CD4-positive, alpha-beta T cell (primary cell): Measurements from ENCODE around the gene CCBE1. TPM values are rescaled to one million over a fixed set of nuclear protein-coding genes. Genes with fewer than 3 reads are reported as not detected.

ENCODE experiments used
- ATAC-seq: fragments of 200-7000 bp; cut with Tn5 transposase; one replicate; pipeline ENCODE4 v1.10.0; 2022; ENCODE audit warnings: mild to moderate bottlenecking; ENCODE audit not compliant: poor library complexity
- CTCF ChIA-PET: fragments of 350-600 bp; sonication (Branson Sonifier 250); formaldehyde crosslinking; loops from one replicate; lab custom pipeline; 2021; ENCODE audit warnings: antibody characterized with exemption, inconsistent platforms; lab: Charles Lee
- POLR2A ChIA-PET: fragments of 350-600 bp; sonication (Branson Sonifier 250); formaldehyde crosslinking; loops from one replicate; lab custom pipeline; 2021; ENCODE audit warnings: antibody characterized with exemption, inconsistent platforms; lab: Charles Lee
- DNase-seq, 14 experiments: peaks; one replicate each; pipeline ENCODE4 v3.0.0-alpha.2; 2013 to 2020; ENCODE audit warnings: mixed read lengths in 2 of 14
- H3K27ac ChIP-seq, 2 donors: one replicate each; pipeline versions ENCODE4 v1.5.1 to v1.7.0; 2013; ENCODE audit warnings: low read length in 2 of 2, low read depth in 1 of 2, mild to moderate bottlenecking in 1 of 2
- H3K27me3 ChIP-seq, 2 experiments: 1 replicate in 1 of 2; 2 replicates in 1 of 2; pipeline versions ENCODE4 v1.6.1 to v1.7.0; 2013; ENCODE audit warnings: low read length in 2 of 2, control low read depth in 1 of 2, mild to moderate bottlenecking in 1 of 2, moderate library complexity in 1 of 2; ENCODE audit not compliant: insufficient read depth in 2 of 2, control insufficient read depth in 1 of 2
- H3K36me3 ChIP-seq: one replicate; pipeline ENCODE4 v1.6.1; 2013; ENCODE audit warnings: low read length, control low read depth; ENCODE audit not compliant: insufficient read depth
- H3K4me1 ChIP-seq: one replicate; pipeline ENCODE4 v1.6.1; 2013; ENCODE audit warnings: low read length, control low read depth; ENCODE audit not compliant: insufficient read depth
- H3K4me3 ChIP-seq: one replicate; pipeline ENCODE4 v1.5.1; 2013; ENCODE audit warnings: mild to moderate bottlenecking, low read length, moderate library complexity
- H3K9me3 ChIP-seq, 2 experiments: 1 replicate in 1 of 2; 2 replicates in 1 of 2; pipeline versions ENCODE4 v1.6.1 to v1.7.0; 2013; ENCODE audit warnings: low read length in 2 of 2, mild to moderate bottlenecking in 2 of 2, control low read depth in 1 of 2, moderate library complexity in 1 of 2; ENCODE audit not compliant: control insufficient read depth in 1 of 2, insufficient read depth in 1 of 2
- H3K27ac Mint-ChIP-seq: one replicate; pipeline ENCODE4 v1.8.0; 2020; ENCODE audit warnings: mixed read lengths
- H3K27me3 Mint-ChIP-seq: one replicate; pipeline ENCODE4 v1.8.0; 2021; ENCODE audit warnings: mixed read lengths
- H3K36me3 Mint-ChIP-seq: one replicate; pipeline ENCODE4 v1.8.0; 2021; ENCODE audit warnings: low read depth, mixed read lengths
- H3K4me1 Mint-ChIP-seq: one replicate; pipeline ENCODE4 v1.8.0; 2021; ENCODE audit warnings: low read depth, mixed read lengths
- H3K4me3 Mint-ChIP-seq: one replicate; pipeline ENCODE4 v1.8.0; 2020; ENCODE audit warnings: mild to moderate bottlenecking, mixed read lengths
- H3K9me3 Mint-ChIP-seq: one replicate; pipeline ENCODE4 v1.8.0; 2020; ENCODE audit warnings: mixed read lengths
- intact Hi-C, 2 experiments: fragments of 100-400 bp; cut with DNase I in 1 of 2; cut with micrococcal nuclease in 1 of 2; formaldehyde crosslinking; loops; one replicate each; pipeline versions ENCODE4 v1.15.1 to v1.9.0; 2023 to 2025; cut with DNase I, micrococcal nuclease
- total RNA-seq, 174 experiments: library from RNA in 2 of 174; stranded (reverse) in 2 of 174; gene quantifications; one replicate each; pipeline ENCODE4 v1.2.3 and lab custom pipeline; 2021 to 2026
- TF ChIP-seq, protein P1 (sequence below): fragments of 200-600 bp; IDR thresholded peaks from one replicate; pipeline ENCODE4 v1.8.0; 2022; ENCODE audit warnings: antibody characterized with exemption, mild to moderate bottlenecking

The CCBE1 gene
- total RNA-seq, 2 experiments from 2014 or later: not detected

DNA sequence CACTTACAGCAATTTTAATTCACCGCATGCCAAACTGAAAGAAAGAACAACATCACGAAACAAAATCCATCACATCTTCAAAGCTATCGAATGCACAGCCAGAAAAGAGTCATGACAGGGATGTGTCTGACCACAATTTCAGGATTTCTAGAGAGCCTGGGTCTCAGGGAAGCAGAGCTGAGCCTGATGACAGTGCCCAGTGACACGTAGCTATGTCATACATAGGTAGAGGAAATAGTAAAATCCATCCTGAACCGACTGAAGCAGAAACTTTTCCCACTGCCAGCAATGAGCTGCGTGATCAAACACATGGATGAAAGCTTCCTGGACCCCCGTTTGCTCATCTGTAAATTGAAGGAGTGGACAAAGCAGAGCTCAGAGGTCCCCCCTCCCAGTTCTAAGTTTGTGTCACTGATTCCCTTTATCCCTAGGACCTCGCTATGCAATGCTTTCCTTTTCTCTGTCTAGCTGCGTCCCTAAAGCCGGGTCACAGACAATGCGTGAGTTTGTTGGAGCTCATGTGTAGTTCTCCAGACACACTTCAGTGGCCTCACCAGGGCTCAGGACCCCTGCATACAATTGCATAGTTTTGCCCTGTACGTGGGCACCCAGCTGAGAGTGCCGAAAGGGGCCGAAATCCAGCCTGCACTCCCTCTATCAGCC is 37.6 kb downstream of the CCBE1 start:
- intact Hi-C loops: no loop called here
- Histone ChIP-seq H3K36me3 (no peaks in the 10 kb centered on the region), H3K27me3 (no peaks in the 10 kb centered on the region), H3K4me1 (no peaks in the 10 kb centered on the region), H3K9me3 (peaks cover 0 to 6% of the 10 kb centered on the region in 2 experiments), H3K27ac (no peak overlapping the region), H3K4me3 (no peak overlapping the region)
- DNase-seq (no peak), ATAC-seq (no peak)
- H3K36me3 Mint-ChIP-seq: no peaks in the 10 kb centered on the region
- no peaks in the 10 kb centered on the region for H3K9me3 Mint-ChIP-seq
- TF ChIP-seq, protein P1, sequence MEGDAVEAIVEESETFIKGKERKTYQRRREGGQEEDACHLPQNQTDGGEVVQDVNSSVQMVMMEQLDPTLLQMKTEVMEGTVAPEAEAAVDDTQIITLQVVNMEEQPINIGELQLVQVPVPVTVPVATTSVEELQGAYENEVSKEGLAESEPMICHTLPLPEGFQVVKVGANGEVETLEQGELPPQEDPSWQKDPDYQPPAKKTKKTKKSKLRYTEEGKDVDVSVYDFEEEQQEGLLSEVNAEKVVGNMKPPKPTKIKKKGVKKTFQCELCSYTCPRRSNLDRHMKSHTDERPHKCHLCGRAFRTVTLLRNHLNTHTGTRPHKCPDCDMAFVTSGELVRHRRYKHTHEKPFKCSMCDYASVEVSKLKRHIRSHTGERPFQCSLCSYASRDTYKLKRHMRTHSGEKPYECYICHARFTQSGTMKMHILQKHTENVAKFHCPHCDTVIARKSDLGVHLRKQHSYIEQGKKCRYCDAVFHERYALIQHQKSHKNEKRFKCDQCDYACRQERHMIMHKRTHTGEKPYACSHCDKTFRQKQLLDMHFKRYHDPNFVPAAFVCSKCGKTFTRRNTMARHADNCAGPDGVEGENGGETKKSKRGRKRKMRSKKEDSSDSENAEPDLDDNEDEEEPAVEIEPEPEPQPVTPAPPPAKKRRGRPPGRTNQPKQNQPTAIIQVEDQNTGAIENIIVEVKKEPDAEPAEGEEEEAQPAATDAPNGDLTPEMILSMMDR: no peak
- no peak overlapping the region for H3K4me3 Mint-ChIP-seq
- CTCF ChIA-PET: no interaction called here
- H3K27ac Mint-ChIP-seq: no peak overlapping the region
- H3K27me3 Mint-ChIP-seq: peaks cover 7% of the 10 kb centered on the region
- POLR2A ChIA-PET: no interaction called here
- H3K4me1 Mint-ChIP-seq: no peaks in the 10 kb centered on the region

DNA sequence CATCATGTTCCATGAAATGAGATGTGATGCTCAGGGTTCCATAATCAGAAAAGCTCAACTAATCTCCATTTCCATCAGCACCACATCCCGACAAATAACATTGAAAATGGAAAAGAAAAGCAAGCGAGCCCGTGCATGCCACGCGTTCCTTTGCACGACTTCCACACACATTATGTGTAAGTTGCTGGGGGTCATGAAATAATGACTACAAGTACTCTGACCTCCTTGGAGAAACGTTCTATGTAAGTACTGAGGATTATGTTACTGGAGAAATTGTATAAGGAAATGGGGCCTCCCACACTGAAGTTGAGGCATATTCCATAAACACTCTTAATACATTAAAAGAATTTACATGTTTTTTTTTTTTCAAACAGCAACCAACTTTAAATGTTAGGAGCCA is 38.3 kb downstream of the CCBE1 start:
- Mint-ChIP-seq H3K36me3 (no peaks in the 10 kb centered on the region), H3K4me1 (no peaks in the 10 kb centered on the region), H3K4me3 (no peak overlapping the region), H3K27me3 (peaks cover 7% of the 10 kb centered on the region), H3K27ac (no peak overlapping the region), H3K9me3 (no peaks in the 10 kb centered on the region)
- Histone ChIP-seq H3K4me1 (no peaks in the 10 kb centered on the region), H3K36me3 (no peaks in the 10 kb centered on the region), H3K27ac (no peak overlapping the region), H3K27me3 (no peaks in the 10 kb centered on the region), H3K9me3 (peaks cover 0 to 6% of the 10 kb centered on the region in 2 experiments), H3K4me3 (no peak overlapping the region)
- no peak for ATAC-seq
- TF ChIP-seq, protein P1: no peak
- no peak for DNase-seq
- ChIA-PET CTCF (no interaction called here), POLR2A (no interaction called here)
- intact Hi-C loops: no loop called here

DNA sequence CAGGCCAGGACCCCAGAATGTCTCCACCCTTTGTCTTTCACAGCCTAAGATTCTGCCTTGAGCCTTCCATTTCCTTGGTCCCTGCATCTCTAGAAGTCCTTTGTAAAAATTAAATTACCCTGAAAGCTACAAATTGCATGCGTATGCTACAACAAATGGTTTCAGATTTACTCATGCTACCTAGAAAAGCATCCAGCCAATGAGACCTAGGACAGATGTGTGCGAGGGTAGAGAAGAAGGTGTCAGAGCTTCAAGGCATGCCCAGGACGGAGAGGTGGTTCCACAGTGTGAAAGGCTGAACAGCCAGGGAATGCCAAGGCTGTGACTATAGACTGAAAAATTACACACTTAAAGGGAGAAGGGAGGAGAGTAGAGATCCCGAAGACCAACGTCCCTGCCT is 40.2 kb downstream of the CCBE1 start:
- Histone ChIP-seq H3K4me3 (no peak overlapping the region), H3K36me3 (no peaks in the 10 kb centered on the region), H3K27me3 (no peaks in the 10 kb centered on the region), H3K4me1 (no peaks in the 10 kb centered on the region), H3K27ac (no peak overlapping the region), H3K9me3 (peaks cover 0 to 9% of the 10 kb centered on the region in 2 experiments)
- Mint-ChIP-seq H3K4me1 (no peaks in the 10 kb centered on the region), H3K9me3 (no peaks in the 10 kb centered on the region), H3K36me3 (no peaks in the 10 kb centered on the region), H3K27ac (no peak overlapping the region), H3K4me3 (no peak overlapping the region), H3K27me3 (peaks cover 7% of the 10 kb centered on the region)
- ChIA-PET CTCF (interaction anchor here (0.6 kb wide), 1 partner anchor 193 kb away, joined by 5 read pairs; no protein-coding TSS in a partner anchor), POLR2A (no interaction called here)
- ATAC-seq (no peak), DNase-seq (no peak)
- intact Hi-C loops: no loop called here
- TF ChIP-seq, protein P1: no peak
